B cell (primary cell): ENCODE measurements around the gene SDK2. TPM values are rescaled to one million over a fixed set of nuclear protein-coding genes. Genes with fewer than 3 reads are reported as not detected.

ENCODE experiments used
- ATAC-seq: fragments of 200-7000 bp; cut with Tn5 transposase; one replicate; pipeline ENCODE4 v1.10.0; 2021; ENCODE audit warnings: low read depth, mild to moderate bottlenecking, moderate number of reproducible peaks, moderate library complexity
- CTCF ChIA-PET: fragments of 350-600 bp; sonication (Branson Sonifier 250); formaldehyde crosslinking; loops from one replicate; lab custom pipeline; 2021; ENCODE audit warnings: antibody characterized with exemption, inconsistent platforms; lab: Charles Lee
- POLR2A ChIA-PET: fragments of 350-600 bp; sonication (Branson Sonifier 250); formaldehyde crosslinking; loops from one replicate; lab custom pipeline; 2021; ENCODE audit warnings: antibody characterized with exemption; lab: Charles Lee
- DNase-seq: peaks from one replicate; pipeline ENCODE4 v3.0.0; 2013
- H2AFZ ChIP-seq: 2 replicates; pipeline ENCODE4 v1.6.1; 2012; ENCODE audit warnings: mild to moderate bottlenecking, low read depth, low read length; ENCODE audit not compliant: insufficient read depth, poor library complexity, severe bottlenecking
- H3K27ac ChIP-seq, 2 donors: 1 replicate in 1 of 2; 2 replicates in 1 of 2; pipeline ENCODE4 v1.5.1; 2012 to 2013; ENCODE audit warnings: low read length in 2 of 2, mild to moderate bottlenecking in 2 of 2, moderate library complexity in 1 of 2
- H3K27me3 ChIP-seq, 4 experiments: fragments of 200-600 bp in 1 of 4; sonication (generic) in 1 of 4; replicated peaks in 1 of 4; 1 replicate in 2 of 4; 2 replicates in 2 of 4; pipeline versions ENCODE4 v1.6.1 to v1.7.0; 2013 to 2016; ENCODE audit warnings: low read length in 3 of 4, mild to moderate bottlenecking in 2 of 4, mixed read lengths in 1 of 4, moderate library complexity in 1 of 4; ENCODE audit not compliant: insufficient read depth in 4 of 4, control insufficient read depth in 3 of 4; ENCODE audit errors: control extremely low read depth in 1 of 4
- H3K36me3 ChIP-seq, 2 experiments: replicated peaks in 1 of 2; 1 replicate in 1 of 2; 2 replicates in 1 of 2; pipeline versions ENCODE4 v1.6.1 to v1.7.1; 2013; ENCODE audit warnings: low read length in 1 of 2; ENCODE audit not compliant: insufficient read depth in 2 of 2, control insufficient read depth in 1 of 2; ENCODE audit errors: control extremely low read depth in 1 of 2, extremely low read depth in 1 of 2
- H3K4me1 ChIP-seq, 2 donors: fragments of 200-600 bp in 1 of 2; sonication (generic) in 1 of 2; 1 replicate in 1 of 2; 2 replicates in 1 of 2; pipeline versions ENCODE4 v1.5.1 to v1.6.1; 2013 to 2017; ENCODE audit warnings: low read length in 2 of 2; ENCODE audit not compliant: control insufficient read depth in 2 of 2, insufficient read depth in 2 of 2
- H3K4me2 ChIP-seq: replicated peaks from 2 replicates; pipeline ENCODE3; 2012; ENCODE audit warnings: mild to moderate bottlenecking, low read depth, low read length; ENCODE audit not compliant: poor library complexity, severe bottlenecking
- H3K4me3 ChIP-seq, 5 experiments: fragments of 200-600 bp in 1 of 5; sonication (generic) in 1 of 5; 1 replicate in 3 of 5; 2 replicates in 2 of 5; pipeline versions ENCODE4 v1.5.1 to v1.7.0; 2011 to 2016; ENCODE audit warnings: low read length in 4 of 5, mild to moderate bottlenecking in 4 of 5, low read depth in 2 of 5, control low read depth in 1 of 5, moderate library complexity in 1 of 5; ENCODE audit not compliant: insufficient read depth in 1 of 5; ENCODE audit errors: control extremely low read depth in 1 of 5, extremely low read depth in 1 of 5
- H3K79me2 ChIP-seq: fragments of 200-600 bp; sonication (generic); one replicate; pipeline ENCODE4 v1.6.0; 2016; ENCODE audit warnings: low read length; ENCODE audit not compliant: control insufficient read depth, insufficient read depth
- H3K9ac ChIP-seq: fragments of 200-600 bp; sonication (generic); 2 replicates; pipeline ENCODE4 v1.6.1; 2017; ENCODE audit warnings: mild to moderate bottlenecking, low read length, moderate library complexity
- H3K9me3 ChIP-seq, 3 donors: one replicate each; pipeline versions ENCODE4 v1.6.1 to v1.7.1; 2013; ENCODE audit warnings: low read length in 2 of 3; ENCODE audit not compliant: control insufficient read depth in 2 of 3, insufficient read depth in 1 of 3; ENCODE audit errors: control extremely low read depth in 1 of 3
- H4K20me1 ChIP-seq: 2 replicates; pipeline ENCODE4 v1.6.0; 2012; ENCODE audit warnings: mild to moderate bottlenecking, low read length; ENCODE audit not compliant: insufficient read depth, control insufficient read depth, poor library complexity, severe bottlenecking
- H3K27ac Mint-ChIP-seq: one replicate; pipeline ENCODE4 v1.8.0; 2021; ENCODE audit warnings: mixed read lengths
- H3K27me3 Mint-ChIP-seq: one replicate; pipeline ENCODE4 v1.8.0; 2021; ENCODE audit warnings: mixed read lengths
- H3K4me1 Mint-ChIP-seq: one replicate; pipeline ENCODE4 v1.8.0; 2021; ENCODE audit warnings: mixed read lengths
- H3K4me3 Mint-ChIP-seq: one replicate; pipeline ENCODE4 v1.8.0; 2021; ENCODE audit warnings: mixed read lengths
- H3K9me3 Mint-ChIP-seq: one replicate; pipeline ENCODE4 v1.8.0; 2022; ENCODE audit warnings: mixed read lengths; ENCODE audit not compliant: insufficient read depth
- CTCF ChIP-seq: fragments of 200-600 bp; IDR thresholded peaks from one replicate; pipeline ENCODE4 v1.8.0; 2022; ENCODE audit warnings: antibody characterized with exemption, mild to moderate bottlenecking
- EZH2 ChIP-seq: IDR thresholded peaks from 2 replicates; pipeline ENCODE4 v1.6.1; 2012; ENCODE audit warnings: borderline replicate concordance, low read depth, mild to moderate bottlenecking, moderate library complexity, low read length; ENCODE audit not compliant: insufficient read depth, poor library complexity, severe bottlenecking
- WGBS: methylation state at CpG from one replicate; pipeline ENCODE4 v1.1.5; 2013; ENCODE audit warnings: missing lambda C conversion rate; ENCODE audit not compliant: insufficient coverage; 5-methylcytosine and 5-hydroxymethylcytosine counted together
- intact Hi-C: fragments of 100-400 bp; cut with micrococcal nuclease; formaldehyde crosslinking; loops from one replicate; pipeline ENCODE4 v1.10.0; 2022
- polyA plus RNA-seq: library from polyadenylated mRNA; depleted of rRNA; stranded (reverse); fragments of >200 nt; gene quantifications from 2 replicates; pipeline ENCODE4 v1.2.3, GENCODE V29; 2012
- total RNA-seq, 2 donors: library from RNA; stranded (reverse); fragments of 120-200 nt in 1 of 2; gene quantifications; 1 replicate in 1 of 2; 2 replicates in 1 of 2; pipeline versions ENCODE4 v1.2.3 to v1.2.4, GENCODE V29; 2013 to 2022

Gene SDK2
- total and polyA plus RNA-seq, 2 donors (not counting 1 experiment from before 2014, with no cell fraction given), result 3.2 to 13.0 TPM

GRCh38 chr17:73430165-73430680 is 214.0 kb downstream of the SDK2 start:
- no peak for TF ChIP-seq EZH2
- TF ChIP-seq CTCF, result no peak
- WGBS, result 84% methylated on average over 9 of the region's 9 CpGs
- H3K9me3 Mint-ChIP-seq, result no peaks in the 10 kb centered on the region
- Histone ChIP-seq H2AFZ (no peak overlapping the region), H4K20me1 (no peaks in the 10 kb centered on the region), H3K9me3 (no peaks in the 10 kb centered on the region), H3K4me3 (no peak overlapping the region), H3K27ac (no peak overlapping the region), H3K4me2 (no peak overlapping the region), H3K9ac (no peak overlapping the region), H3K4me1 (peaks cover 0 to 8% of the 10 kb centered on the region in 2 donors), H3K36me3 (peaks cover 0 to 4% of the 10 kb centered on the region in 2 experiments), H3K79me2 (no peaks in the 10 kb centered on the region), H3K27me3 (no peaks in the 10 kb centered on the region)
- ChIA-PET POLR2A (interaction anchor here (0.7 kb wide), 1 partner anchor 673 kb away, joined by 6 read pairs; no protein-coding TSS in a partner anchor), CTCF (interaction anchor here (0.7 to 6.0 kb wide), 32 partner anchors 14 to 771 kb away, joined by 3 to 153 read pairs (median 4); partner anchors contain the start of gene SDK2)
- peaks cover 3% of the 10 kb centered on the region for H3K27me3 Mint-ChIP-seq
- H3K4me3 Mint-ChIP-seq, result no peak overlapping the region
- DNase-seq (no peak), ATAC-seq (no peak)
- no peak overlapping the region for H3K27ac Mint-ChIP-seq
- H3K4me1 Mint-ChIP-seq, result peaks cover 11% of the 10 kb centered on the region
- intact Hi-C loops, result no loop called here

GRCh38 chr17:73429440-73430164 is 214.6 kb downstream of the SDK2 start:
- no peaks in the 10 kb centered on the region for H4K20me1 ChIP-seq
- DNase-seq (peak; percentile 84), ATAC-seq (peak; percentile 88)
- no peak overlapping the region for H3K4me3 Mint-ChIP-seq
- H3K4me1 Mint-ChIP-seq, result peaks cover 11% of the 10 kb centered on the region
- ChIA-PET CTCF (interaction anchor here (0.6 to 6.0 kb wide), 36 partner anchors 15 to 772 kb away, joined by 3 to 153 read pairs (median 4); partner anchors contain the start of gene SDK2), POLR2A (interaction anchor here (0.6 to 0.7 kb wide), 2 partner anchors 557 to 673 kb away, joined by 6 to 13 read pairs; no protein-coding TSS in a partner anchor)
- peaks cover 3% of the 10 kb centered on the region for H3K27me3 Mint-ChIP-seq
- H3K27me3 ChIP-seq, result no peaks in the 10 kb centered on the region
- H3K27ac ChIP-seq, result no peak overlapping the region
- no peak overlapping the region for H3K9ac ChIP-seq
- no peaks in the 10 kb centered on the region for H3K79me2 ChIP-seq
- intact Hi-C loops, result loop anchor here (1.0 kb wide), 1 partner anchor 216 kb away; no protein-coding TSS in a partner anchor
- WGBS, result 27% methylated on average over 12 of the region's 14 CpGs
- H3K4me1 ChIP-seq, result peaks cover 0 to 8% of the 10 kb centered on the region in 2 donors
- H3K4me2 ChIP-seq, result peak overlapping the region; percentile 31
- H3K36me3 ChIP-seq, result peaks cover 0 to 4% of the 10 kb centered on the region in 2 experiments
- no peak overlapping the region for H3K4me3 ChIP-seq
- H2AFZ ChIP-seq, result peak overlapping the region; percentile 9
- peak; percentile 99 for TF ChIP-seq CTCF
- no peak for TF ChIP-seq EZH2
- no peaks in the 10 kb centered on the region for H3K9me3 Mint-ChIP-seq
- peak overlapping the region; percentile 20 for H3K27ac Mint-ChIP-seq
- no peaks in the 10 kb centered on the region for H3K9me3 ChIP-seq
